IPS-18c (cell line): Measurements from ENCODE around the gene LYZL6.
"Not testable (repeated sequence)": the region's sequence is repeated elsewhere in the genome, so short reads cannot be mapped to it uniquely, and the experiment has no call there.

Experiments used
- H3K4me3 ChIP-seq: 2 replicates; pipeline ENCODE4 v1.7.0; 2013; ENCODE audit warnings: low read depth, mild to moderate bottlenecking, low read length, moderate library complexity; ENCODE audit not compliant: insufficient read depth
- H3K9me3 ChIP-seq: one replicate; pipeline ENCODE4 v1.6.1; 2013; ENCODE audit warnings: mild to moderate bottlenecking, low read length, moderate library complexity; ENCODE audit not compliant: control insufficient read depth, insufficient read depth

LYZL6 gene

DNA sequence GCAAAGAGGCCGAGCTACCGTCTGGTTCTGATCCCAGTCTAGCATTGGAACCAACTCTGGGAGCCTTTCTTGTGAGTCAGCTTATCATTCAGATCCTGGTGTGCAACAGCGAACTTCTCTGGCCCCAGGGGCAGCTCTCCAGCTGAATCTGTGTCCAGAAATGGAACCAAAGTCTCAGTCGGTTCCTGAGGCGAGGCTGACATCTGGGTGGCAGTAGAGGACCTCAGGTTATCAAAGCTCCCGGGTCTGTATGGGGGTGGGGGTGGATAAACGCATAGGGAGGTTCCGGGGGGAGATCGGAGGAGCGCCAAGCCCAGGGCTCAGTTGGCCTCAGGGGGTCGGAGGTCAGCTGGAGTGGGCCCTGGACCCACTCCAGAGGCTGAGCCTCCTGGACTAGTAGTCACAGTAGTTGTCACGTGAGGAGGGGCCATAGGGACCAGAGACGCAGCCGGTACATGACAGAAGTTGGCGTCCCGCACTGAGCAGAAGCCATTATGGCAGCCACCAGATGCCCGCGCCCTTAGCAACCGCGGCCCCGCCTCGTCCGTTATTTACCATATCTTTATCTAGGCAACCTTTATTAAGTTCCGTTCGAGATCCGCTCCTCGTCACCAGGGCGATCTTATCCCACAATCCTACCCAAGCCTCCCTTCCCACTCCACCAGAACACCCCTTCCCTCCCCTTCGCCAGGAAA lies 25.8 kb downstream of the LYZL6 start:
- no peak overlapping the region for H3K4me3 ChIP-seq
- peaks cover 8% of the 10 kb centered on the region for H3K9me3 ChIP-seq

- Histone ChIP-seq H3K9me3 (peaks cover 8% of the 10 kb centered on the region), H3K4me3 (no peak overlapping the region)
Observed at GRCh38 chr17:35915153-35915964, 28.2 kb downstream of the LYZL6 start.

DNA sequence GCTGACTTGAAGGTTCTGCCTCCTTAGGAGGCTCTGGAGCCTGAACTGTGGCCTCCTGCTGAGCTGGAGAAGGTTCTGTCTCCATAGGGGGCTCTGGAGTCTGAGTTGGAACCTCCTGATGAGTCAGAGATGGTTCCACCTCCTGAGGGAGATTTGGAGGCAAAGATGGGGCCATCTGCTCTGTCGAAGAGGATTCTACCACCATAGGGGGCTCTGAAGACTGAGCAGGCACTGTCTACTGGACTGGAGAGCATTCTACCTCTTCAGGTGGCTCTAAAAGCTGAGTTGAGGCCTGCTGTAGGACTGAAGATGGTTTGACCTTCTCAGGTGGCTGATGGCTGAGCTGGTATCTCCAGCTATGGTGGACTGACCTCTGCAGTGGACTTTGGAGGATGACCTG lies 29.2 kb downstream of the LYZL6 start:
- H3K9me3 ChIP-seq = peaks cover 8% of the 10 kb centered on the region
- H3K4me3 ChIP-seq = no peak overlapping the region

GRCh38 chr17:35913609-35914008 lies 29.9 kb downstream of the LYZL6 start:
- Histone ChIP-seq H3K4me3 (no peak overlapping the region), H3K9me3 (peaks cover 8% of the 10 kb centered on the region)

DNA sequence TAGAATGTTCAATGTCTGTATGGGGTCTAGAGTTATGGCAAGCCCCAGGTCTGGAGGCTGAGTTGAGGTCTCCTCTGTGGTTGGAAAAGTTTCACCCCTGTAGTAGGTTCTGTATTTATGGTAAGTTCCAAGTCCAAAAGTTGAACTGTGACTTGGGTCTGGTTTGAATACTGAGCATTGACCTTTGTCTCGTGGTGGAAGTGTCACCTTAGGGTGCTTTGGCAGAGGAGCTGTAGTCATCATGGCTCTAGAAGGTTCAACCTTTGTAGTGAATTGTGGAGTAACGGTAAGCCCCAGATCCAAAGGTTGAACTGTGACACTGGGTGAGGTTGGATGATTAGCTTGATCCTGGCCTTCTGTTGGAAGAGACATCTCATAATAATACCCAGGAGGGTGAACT lies 30.6 kb downstream of the LYZL6 start:
- Histone ChIP-seq H3K9me3 (peaks cover 8% of the 10 kb centered on the region), H3K4me3 (no peak overlapping the region)

DNA sequence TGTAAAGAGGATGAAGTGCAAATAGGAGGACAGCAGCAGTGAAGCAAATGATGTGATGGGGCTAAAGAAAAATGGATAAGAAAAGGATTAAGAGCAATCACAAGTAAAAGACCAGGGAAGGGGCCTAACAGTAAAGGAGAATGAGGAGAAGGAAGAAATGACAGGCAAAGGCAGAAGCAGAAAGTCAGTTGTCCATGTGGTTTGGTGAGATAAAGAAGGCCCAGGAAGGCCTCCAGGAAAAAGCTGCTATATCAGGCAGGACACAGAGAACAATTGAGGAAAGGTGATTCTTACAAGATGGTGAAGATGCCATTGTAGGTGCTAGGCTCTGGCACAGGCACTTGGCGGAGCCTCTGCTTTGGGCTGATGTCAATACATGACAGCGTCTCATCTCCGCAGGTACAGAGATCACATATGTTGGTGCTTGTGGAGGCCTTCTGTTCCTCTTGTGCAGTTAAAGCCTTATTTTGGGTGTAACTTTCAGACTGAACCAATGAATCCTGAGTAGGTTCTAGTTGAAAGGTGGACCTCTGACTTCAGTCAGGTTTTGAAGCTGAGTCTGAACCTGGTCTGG lies 31.1 kb downstream of the LYZL6 start:
- Histone ChIP-seq H3K4me3 (no peak overlapping the region), H3K9me3 (peaks cover 5% of the 10 kb centered on the region)

- peaks cover 3% of the 10 kb centered on the region for H3K9me3 ChIP-seq
- no peak overlapping the region for H3K4me3 ChIP-seq
Observed at GRCh38 chr17:35909408-35909807, 34.1 kb downstream of the LYZL6 start.

- Histone ChIP-seq H3K4me3 (no peak overlapping the region), H3K9me3 (no peaks in the 10 kb centered on the region)
Observed at GRCh38 chr17:35907691-35908090, 35.8 kb downstream of the LYZL6 start.

DNA sequence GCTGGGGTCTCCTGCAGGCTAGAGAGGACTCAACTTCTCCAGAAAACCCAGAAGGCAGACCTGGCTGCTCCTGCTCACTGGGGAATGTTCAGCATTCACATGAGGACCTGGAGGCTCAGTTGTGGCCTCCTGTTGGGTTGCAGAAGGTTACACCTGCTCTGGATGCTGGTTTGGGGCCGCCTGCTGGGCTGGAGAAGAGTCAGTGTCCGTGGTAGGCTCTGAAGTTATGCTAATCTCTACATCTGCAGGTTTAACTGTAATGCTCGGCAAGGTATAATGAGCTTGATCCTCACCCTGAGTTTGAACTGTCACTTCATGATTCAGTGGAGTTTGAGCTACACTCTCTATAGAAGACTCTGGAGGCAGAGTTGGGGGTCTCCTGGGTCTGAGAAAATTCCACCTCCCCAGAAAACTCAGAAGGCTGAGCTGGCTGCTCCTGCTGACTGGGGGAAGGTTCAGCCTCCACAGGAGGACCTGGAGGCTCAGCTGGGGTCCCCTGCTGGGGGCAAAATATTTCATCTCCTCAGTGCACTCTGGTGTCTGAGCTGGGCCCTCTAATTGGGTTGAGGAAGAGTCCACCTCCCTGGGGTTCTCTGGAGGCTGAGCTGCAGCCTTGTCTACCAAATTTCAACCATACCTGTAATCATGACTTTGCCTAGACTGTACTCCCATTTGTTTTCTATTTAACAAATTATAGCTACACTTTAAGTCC lies 36.4 kb downstream of the LYZL6 start:
- H3K4me3 ChIP-seq = no peak overlapping the region
- no peaks in the 10 kb centered on the region for H3K9me3 ChIP-seq

- no peaks in the 10 kb centered on the region for H3K9me3 ChIP-seq
- H3K4me3 ChIP-seq = no peak overlapping the region
Observed at GRCh38 chr17:35906191-35906925, 37.2 kb downstream of the LYZL6 start.

DNA sequence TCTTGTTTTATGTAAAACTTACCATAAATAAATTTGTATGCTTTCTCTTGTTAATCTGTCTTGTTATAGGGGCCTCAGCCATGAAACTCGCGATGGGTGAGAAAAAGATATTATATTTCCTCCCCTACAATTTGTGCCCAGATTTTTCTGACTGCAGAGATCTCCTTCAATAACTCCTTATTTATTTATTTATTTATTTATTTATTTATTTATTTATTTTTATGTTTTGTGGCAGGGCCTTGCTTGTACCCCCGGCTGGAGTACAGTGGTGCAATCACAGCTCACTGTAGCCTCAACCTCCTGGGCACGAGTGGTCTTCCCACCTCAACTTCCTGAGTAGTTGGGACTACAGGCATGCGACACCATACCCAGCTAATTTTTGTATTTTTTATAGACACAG lies 40.1 kb downstream of the LYZL6 start:
- H3K4me3 ChIP-seq = no peak overlapping the region
- no peaks in the 10 kb centered on the region for H3K9me3 ChIP-seq

- H3K9me3 ChIP-seq = no peaks in the 10 kb centered on the region
- no peak overlapping the region for H3K4me3 ChIP-seq
Observed at GRCh38 chr17:35901631-35902175, 41.8 kb downstream of the LYZL6 start.

DNA sequence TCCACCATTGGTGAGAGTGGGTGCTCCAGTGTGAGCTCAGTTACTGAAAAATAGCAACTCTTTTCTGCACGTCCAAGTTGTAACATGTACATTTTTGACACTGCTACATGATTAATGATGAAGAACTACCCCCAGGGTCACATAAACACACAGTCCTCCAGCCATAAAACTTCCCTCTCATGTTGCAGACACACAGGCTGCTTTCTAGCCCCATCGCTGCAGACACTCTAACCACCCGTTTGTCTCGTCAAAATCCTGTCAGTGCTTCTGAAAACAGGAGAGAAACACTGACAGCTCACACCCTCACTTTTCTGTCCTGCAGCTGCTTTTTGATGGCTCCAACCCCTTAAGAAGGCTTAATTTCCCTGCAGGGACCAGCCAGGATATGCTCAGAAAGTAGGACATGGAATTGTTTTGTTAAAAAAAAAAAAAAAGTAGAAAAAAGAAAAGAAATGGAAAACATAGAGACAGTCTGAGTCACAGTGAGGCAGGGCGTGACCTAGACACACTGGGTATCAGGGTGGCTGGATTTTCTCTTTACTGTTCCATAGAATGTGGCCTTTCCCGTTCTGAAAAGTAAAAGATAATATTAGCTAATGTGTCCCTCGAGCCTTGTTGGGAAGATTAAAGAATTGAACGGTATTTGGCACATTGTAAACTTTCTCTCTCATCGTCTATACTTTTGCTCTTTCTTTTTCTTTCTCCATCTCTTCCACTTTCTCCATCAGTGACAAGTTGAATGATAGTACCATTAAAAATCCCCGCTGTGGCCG lies 42.6 kb downstream of the LYZL6 start:
- Histone ChIP-seq H3K4me3 (no peak overlapping the region), H3K9me3 (no peaks in the 10 kb centered on the region)

DNA sequence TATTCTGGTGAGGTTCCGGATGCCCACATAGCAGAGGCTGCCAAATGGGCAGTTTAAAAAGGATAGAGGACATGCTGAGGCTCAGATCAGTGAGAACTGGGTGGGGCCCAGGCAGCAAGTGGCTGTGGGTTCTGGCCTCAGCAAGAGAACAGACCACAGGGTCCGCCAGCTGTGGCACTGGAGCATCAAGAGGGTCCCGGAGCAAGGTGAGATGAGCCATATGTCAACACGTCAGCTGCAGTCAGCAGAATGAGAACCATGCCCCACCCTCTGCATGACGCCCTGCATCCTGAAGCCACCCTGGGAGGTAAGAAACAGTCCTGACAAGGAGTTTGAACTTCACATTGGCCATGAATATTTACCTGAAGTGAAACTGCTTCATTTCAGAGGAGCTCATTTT lies 43.2 kb downstream of the LYZL6 start:
- no peaks in the 10 kb centered on the region for H3K9me3 ChIP-seq
- no peak overlapping the region for H3K4me3 ChIP-seq

DNA sequence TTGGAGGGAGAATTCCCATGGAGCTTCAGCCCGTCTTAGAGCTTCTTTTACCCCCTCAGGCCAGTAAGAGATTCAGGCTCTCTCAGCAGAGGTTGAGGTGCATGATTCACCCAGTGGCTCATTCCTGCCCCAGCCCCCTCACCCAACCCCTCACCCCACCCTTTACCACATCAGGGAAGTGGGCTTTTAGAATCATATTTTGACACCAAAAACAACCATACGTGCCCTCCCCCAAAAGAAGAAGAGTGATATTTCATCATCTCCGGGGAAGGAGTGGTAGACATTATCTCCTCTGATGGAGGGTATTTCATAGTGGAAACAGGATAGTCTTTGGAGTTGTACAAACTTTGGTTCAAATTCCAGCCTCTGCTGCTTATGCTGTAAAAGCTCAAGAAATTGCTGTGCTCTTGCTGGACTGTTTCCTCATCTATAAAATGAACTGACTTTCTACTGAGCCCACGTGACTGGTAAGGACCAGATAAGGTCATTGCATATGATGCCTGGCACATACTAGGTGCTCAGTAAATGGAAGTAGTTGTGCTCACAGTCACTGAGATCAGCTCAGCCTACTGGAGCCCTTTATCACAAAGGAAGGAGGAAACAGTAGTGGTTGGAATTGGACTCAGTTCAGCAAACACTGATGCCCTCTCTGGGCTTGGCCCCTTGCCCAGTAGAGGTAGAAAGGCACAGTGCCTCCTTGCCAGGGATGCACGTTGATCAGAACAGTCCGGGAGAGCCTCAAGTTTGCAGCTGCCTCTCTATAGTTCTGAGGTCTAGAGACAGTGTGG lies 45.0 kb downstream of the LYZL6 start:
- Histone ChIP-seq H3K4me3 (no peak overlapping the region), H3K9me3 (no peaks in the 10 kb centered on the region)

GRCh38 chr17:35897772-35898171 lies 45.7 kb downstream of the LYZL6 start:
- H3K4me3 ChIP-seq, H3K9me3 ChIP-seq: not testable (repeated sequence)
